ENCODE measurements around the gene KCNH1.

The KCNH1 gene

DNA sequence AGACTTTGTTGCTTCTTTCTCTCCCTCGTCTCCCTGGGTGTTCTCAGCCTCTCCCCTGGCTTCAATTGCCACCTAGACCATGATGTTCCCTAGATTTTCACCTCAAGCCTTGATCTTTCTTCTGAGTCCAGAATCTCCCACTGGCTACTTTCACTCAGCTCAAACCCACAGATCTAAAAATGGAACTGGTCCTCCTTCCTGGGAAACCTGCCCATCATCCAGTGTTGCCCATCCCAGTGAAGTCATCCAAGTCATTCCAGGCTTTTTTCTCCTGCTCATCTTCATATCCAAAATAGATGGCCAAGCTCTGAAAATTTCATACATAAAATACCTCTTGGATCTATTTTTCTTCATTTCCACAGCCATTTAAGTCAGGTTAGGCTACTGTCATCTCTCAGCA is 347.4 kb downstream of the KCNH1 start:
- H3K27ac ChIP-seq = no peak overlapping the region
- TF ChIP-seq, protein P1, sequence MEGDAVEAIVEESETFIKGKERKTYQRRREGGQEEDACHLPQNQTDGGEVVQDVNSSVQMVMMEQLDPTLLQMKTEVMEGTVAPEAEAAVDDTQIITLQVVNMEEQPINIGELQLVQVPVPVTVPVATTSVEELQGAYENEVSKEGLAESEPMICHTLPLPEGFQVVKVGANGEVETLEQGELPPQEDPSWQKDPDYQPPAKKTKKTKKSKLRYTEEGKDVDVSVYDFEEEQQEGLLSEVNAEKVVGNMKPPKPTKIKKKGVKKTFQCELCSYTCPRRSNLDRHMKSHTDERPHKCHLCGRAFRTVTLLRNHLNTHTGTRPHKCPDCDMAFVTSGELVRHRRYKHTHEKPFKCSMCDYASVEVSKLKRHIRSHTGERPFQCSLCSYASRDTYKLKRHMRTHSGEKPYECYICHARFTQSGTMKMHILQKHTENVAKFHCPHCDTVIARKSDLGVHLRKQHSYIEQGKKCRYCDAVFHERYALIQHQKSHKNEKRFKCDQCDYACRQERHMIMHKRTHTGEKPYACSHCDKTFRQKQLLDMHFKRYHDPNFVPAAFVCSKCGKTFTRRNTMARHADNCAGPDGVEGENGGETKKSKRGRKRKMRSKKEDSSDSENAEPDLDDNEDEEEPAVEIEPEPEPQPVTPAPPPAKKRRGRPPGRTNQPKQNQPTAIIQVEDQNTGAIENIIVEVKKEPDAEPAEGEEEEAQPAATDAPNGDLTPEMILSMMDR (conservative IDR thresholded peaks at IDR 0.05) = no peak

DNA sequence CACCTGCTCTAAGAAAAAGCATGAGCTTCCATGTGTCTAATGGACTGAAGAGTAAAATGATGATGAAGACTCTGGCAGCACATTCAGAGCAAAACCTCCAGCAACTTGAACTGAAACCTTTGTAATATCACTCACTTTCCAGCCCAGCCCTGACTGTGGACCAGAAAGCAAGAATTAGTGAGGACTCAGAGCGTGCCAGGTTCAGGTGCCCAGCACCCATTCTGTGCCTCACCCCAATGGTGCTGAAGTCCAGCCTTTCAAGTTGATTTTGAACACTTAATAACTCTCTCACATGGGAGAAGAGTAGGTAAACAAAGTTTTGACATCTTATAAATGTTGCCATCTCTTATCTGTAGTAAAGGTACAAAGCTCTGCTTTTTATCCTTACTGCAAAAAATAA is 350.0 kb downstream of the KCNH1 start:
- H3K27ac ChIP-seq = no peak overlapping the region
- TF ChIP-seq, protein P1 (conservative IDR thresholded peaks at IDR 0.05) = no peak

DNA sequence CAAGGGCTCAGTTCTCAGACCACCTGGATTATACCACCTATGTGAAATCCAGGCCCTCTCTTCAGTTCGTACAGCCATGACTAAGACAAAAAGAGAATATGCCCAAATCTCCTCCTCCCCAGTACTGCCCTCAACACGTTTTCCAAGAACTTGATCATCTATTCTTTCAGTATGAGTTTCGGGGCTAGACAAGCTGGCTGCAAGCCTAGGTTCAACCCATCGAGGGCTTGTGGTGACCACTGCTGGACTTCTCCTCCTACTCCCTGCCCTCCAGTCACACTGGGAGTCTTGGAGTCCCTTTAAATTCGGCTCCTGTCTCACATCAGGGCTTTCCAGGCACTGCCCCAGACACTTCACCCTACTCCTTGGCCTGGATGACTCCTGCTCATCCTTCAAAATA is 352.3 kb downstream of the KCNH1 start:
- TF ChIP-seq, protein P1 (conservative IDR thresholded peaks at IDR 0.05) = no peak
- no peak overlapping the region for H3K27ac ChIP-seq

DNA sequence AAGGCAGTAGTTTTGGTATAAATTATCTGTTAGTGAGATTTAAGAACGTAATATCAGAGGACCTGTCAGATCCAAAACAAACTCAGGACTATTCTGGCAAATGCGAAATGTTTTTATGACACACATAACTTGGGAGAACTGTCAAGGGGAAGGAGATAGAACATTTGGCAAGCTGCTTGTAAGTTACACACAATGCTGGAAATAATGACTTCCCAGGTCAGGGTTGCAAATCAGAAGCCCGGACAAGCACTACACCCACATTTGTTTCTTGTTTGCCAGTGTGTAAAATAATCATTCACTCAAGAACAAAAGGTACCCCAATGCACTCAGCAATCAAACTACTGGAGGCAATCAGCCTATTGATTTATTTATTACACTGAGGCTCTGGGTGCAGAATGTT is 354.7 kb downstream of the KCNH1 start:
- TF ChIP-seq, protein P1 (conservative IDR thresholded peaks at IDR 0.05) = no peak
- H3K27ac ChIP-seq = peak overlapping the region; percentile 30

DNA sequence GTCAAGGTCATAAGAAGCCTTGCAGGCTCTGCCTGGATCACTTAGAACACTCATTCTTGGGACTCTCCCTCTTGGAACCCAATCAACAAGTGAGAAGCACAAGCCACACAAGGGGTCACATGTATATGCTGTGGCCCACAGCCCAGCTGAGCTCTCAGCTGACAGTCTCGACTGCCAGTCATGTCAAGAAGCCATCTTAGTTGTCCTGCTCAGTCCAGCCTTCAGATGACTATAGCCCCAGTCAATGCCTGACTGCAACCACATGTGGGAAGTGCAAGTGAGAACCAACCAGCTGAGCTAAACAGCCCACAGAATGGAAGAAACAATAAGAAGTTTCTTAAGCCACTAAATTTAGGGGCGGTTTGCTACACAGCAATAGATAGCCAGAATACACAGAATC is 356.0 kb downstream of the KCNH1 start:
- no peak overlapping the region for H3K27ac ChIP-seq
- TF ChIP-seq, protein P1 (conservative IDR thresholded peaks at IDR 0.05) = no peak

DNA sequence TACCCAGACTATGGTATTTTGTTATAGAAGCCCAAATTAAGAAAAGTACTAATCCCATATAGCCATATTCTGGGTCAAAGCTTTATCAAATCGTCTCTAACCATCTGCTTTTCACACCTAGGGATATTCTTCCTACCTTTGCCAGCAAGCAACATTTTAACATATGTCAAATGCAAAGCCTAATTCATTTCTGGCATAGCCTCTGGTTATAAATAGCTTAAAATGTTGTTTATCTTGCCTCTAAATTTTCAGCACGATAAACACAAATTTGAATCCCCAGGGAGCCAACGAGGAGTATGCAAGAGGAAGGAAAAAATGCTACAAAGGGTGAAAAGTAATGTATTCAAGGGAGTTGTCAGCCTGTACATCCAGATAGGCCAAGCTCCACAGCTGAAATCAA is 357.2 kb downstream of the KCNH1 start:
- TF ChIP-seq, protein P1 (conservative IDR thresholded peaks at IDR 0.05) = no peak
- H3K27ac ChIP-seq = no peak overlapping the region

DNA sequence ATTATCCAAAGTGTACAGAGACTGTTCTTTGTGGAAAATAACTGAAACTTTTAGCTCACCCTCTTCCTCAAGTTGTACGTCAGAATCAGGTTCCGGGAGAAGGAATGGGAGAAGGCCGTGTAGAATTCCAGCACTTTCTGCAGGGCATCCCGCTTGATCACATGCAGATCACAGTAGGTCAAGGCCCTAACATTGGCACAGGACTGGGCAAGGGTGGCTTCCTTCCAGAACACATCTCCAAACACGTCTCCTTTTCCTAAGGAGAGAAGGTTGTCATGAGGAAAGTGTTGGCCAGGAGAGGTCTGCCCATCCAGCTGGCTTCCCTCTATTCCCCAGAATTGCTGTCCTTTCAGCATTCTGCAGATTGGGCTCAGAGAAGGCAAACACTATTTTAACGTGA is 358.7 kb downstream of the KCNH1 start:
- TF ChIP-seq, protein P1 (conservative IDR thresholded peaks at IDR 0.05) = no peak
- H3K27ac ChIP-seq = no peak overlapping the region

DNA sequence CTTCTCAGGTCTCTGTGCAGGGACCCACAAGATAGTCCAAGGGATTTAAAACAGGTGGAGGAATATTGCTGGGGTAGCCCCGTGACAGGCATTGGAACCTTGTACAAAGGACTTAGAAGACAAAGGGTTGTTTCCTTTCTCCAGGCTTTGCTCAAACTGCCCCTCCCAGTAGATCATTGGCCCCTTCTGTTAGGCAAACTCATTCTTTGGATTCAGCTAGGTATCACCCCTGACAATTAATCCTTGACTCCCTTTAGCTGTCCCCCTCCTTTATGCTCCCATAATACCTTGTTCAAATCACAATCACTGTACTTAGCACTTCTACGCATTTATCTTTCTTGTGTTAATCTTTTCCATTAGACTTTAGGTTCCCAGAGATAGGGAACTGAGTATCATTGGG is 360.5 kb downstream of the KCNH1 start:
- TF ChIP-seq, protein P1 (conservative IDR thresholded peaks at IDR 0.05) = no peak
- H3K27ac ChIP-seq = no peak overlapping the region

Measured in VCaP (cell line).